Head of caudate nucleus (tissue), 42 donors: ENCODE measurements around the gene KANSL3.

Source experiments
- DNase-seq, 42 donors: peaks; one replicate each; pipeline versions ENCODE4 v3.0.0 to v3.0.0-alpha.2; 2020 to 2021; ENCODE audit warnings: mixed read lengths in 7 of 42
- intact Hi-C: fragments of 100-400 bp; cut with DNase I; formaldehyde crosslinking; loops from one replicate; pipeline ENCODE4 v1.15.0; 2022

KANSL3 gene

DNA sequence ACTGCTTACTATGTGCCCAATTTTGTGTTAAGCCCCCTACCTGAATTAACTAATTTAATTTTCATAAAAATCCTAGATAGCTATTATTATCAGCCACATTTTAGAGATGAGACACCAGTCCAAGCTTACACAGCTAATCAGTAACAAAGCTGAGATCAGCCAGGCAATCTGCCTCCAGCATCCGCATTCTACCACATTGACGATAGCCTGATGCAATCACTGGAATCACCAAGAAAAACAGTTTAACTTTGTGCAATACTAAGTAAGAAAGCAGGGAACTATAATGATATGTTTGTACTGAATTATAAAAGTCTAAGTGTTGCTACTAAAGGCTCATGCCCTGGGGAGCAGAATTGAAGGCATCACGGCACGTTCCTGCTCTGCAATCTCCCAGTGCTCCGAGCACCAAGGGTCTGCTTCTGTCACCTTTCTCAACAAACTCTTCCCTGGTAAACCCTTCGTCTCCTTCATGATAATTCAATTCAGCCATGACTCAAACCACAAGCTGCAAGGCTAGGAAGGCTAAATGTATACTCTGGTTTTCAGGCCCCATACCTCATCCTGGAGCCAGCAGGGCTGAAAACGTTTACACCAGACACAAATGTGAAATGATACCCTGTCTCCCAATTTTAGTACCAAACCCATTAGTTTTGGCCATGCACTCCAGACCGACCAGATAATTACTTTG lies 19.4 kb downstream of the KANSL3 start:
- intact Hi-C loops = no loop called here
- no peak for DNase-seq

DNA sequence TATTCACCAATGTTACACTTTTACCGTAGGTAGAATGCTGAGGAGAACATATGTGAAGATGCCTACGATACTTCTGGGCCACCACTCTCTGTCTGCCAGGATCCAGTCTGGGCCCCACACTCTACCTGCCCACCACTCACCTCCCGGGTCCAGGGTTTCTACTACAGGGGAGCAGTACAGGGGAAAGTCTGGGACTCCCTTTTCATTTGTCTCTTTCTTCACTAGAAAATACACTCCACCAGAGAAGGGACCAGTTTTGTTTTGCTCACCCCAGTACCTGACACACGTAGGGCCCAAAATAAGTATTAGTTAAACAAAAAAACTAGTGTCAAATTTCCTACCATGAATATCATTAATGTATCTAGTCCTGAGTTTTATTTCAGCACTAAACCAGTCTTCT lies 21.1 kb downstream of the KANSL3 start:
- intact Hi-C loops = no loop called here
- no peak for DNase-seq

DNA sequence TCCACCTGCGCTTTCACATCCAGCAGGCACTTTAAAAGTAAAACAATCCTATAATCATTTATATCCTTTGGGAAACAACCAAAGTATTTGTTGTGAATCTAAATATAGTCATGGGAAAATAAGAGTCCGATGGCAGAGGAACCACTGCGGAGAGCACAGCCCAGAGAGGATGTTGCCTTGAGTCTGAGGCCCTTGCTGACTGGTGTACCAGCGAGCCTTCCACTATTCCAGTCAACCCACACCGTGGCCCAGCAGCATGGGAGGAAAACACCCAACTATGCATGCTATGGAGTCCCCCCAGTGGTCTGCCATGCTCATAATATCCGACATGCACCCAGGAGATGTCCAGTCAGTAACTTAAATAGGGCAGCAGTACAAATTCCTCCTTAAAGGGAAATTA lies 21.6 kb downstream of the KANSL3 start:
- DNase-seq = no peak
- intact Hi-C loops = no loop called here

DNA sequence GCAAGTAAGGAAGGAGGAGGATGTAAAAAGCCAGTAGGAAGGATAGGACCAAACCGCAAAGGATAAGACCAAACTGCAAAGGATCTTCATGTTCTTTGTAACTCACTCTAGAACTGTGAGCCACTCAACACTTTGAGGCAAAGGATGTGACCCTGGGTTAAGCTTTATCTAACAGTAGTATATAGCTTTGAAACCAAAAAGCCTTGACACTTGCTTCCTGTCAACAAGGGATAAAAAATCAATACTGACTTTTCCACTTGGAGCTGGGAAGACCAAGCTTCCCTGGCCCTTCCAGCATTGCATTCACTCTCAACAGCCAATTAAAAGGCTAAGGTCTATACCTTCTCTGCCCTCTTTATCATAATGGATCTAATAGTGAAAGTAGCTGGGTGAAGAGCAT lies 22.0 kb downstream of the KANSL3 start:
- DNase-seq = no peak
- intact Hi-C loops = no loop called here

DNA sequence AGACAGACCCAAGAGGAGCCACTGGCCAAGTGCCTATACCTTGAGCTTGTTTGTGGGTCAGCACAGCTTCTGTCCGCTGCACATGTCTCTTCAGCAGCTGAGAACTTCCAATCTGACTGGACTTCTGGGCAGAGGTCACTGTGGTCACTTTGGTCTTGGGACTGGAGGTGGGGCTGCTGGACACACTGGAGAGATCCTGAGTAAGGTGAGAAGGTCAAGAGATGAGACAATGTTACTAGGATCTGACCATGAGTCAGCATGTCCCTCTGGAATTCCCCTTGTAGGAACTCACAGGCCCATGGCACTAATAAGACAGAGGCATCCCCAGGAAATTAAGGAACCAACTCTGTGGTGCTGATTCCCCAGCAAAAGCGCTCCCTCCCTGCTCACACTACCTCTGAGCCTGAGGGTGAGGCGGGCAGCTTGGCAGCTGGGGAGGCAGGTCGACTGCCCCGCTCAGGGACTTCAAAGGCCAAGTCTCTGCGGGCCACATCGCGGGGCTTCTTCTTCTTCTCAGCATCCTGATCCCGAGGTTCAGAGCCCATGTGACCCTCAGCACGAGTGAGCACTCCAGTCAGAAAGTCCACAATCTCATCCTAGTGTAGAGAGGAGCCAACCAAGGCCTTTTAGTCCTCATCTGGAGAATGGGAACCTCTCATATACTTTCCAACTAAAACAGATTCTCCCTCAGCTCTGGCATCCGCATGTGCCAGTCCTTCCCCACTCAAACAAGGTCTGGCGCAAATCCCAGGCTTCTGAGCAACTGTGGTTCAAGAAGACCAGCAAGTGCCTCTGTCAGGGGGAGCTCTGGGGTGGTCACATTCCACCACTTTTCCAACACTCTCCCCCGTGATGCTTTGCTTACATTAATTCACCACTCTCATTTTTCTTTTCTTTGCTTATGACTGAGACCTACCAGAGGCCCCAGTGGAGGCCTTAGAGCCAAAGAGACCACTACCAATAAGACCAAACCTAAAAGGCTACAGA lies 29.4 kb downstream of the KANSL3 start:
- intact Hi-C loops = no loop called here
- DNase-seq = peak in 13 of 42 donors; percentile 4 to 52 (median 22)

DNA sequence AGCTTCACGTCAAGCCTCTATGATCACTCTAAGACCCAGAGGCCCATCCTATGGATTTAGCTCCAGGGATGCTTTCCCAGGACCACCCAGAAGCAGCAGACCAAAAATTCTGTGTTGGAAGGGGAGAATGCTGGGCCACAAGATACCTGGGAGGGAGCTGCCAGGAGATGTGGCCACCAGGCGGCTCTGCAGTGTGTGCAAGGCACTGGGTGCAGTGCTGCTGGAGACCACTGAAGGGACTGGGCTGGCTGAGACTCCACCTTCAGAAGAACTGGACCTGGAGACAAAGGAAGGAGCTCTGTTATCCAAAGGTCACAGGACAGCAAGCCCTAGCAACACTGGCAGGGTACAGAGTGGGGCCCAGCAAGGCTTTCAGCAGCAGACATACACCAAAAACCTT lies 34.0 kb downstream of the KANSL3 start:
- no peak for DNase-seq
- intact Hi-C loops = no loop called here

DNA sequence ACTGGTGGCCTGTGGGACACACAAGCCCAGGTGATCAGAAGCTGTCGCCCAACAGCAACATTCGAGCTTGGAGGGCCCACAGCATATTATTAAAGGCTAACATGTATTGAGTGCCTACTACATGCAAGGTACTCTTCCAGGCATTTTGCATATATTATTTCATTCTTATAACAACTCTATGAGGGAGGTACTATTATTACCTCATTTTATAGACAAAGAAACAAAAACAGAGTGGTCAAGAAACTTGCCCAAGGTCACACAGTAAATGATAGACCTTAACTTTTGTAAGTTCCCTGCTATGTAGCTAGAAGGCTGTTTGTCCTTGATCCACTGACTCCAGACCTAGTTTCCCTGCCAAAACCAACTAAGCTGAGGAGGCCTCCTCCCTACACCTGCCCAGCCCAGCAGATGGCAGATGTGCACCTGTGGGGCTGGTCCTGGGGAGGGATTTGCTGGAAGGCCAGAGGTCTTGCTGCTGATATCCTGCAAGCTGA lies 35.7 kb downstream of the KANSL3 start:
- DNase-seq = no peak
- intact Hi-C loops = no loop called here

DNA sequence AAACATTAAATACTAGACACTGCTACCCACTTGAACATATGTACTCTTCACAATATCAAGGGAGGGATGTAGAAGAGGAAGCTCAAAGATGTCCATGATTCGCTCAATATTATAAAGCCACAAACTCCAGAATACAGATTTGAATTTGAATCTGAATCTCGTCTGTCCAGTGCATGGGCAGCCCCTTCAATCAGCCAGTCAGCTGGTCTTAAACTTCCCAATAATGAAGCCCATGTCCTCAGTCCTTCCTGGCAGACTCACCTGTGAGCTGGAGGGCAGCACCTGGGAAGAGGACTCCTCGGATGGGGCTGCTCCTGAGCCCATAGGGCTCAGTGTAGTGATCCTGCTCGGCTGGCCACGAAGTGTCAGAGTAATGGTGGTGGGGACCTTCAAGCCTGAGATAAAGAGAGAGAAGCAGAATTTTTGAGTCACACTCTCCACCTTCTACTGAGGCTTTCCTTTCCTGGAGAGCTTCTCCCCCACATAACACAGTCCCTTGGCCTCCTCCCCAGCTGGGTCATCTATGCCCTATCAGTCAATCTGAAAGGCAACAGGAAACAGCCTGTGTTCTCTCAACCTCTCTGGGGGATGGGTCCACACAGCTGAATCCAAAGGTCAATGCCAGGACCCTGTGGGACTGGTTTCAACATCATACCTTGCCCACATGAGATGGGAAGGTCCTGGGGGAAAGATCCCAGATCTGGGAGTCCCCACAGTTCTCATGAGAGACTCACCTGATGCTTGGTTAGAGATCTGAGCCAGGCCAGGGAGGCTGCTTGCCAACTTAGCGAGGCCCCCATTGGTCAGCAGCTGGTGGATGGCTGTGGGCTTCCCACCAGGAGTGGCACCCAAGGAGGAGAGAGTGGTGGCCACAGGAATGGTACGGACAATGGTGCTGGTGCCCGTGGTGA lies 36.5 kb downstream of the KANSL3 start:
- intact Hi-C loops = no loop called here
- DNase-seq = no peak

DNA sequence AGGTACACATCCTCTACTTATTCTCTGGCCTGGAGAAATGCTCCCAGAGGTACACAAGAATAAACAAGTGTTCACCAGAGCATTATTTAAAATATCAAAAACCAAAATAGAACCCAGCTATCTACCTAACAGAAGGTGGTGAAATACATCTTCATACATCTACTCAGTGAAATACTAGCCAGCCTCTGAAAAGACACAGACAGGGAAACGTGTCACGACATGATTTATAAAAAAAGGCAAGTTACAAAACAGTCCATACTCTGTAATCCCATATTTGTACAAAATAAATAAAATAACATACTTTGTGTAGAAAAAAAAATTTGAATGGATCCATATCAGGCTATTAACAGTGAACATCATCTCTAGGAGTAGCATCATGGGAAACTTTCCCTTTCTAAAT lies 38.2 kb downstream of the KANSL3 start:
- intact Hi-C loops = no loop called here
- no peak for DNase-seq

DNA sequence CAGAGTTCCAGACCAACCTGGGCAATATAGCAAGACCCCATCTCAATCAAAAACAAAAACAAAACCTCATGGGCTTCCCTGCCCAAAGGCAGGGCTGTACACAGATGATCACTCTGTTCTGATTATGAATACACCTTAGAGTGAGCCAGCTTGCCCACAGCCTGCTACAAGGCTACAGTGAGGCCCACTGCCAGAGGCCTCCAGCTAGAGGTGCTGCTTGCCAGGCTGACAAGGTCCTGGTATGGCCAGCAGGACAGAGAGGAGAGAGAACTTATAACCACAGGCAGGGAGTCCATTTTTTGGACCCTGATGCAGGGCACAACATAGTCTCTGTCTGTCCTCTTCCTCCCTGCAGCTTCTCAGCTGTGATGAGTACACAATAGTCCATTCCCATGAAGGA lies 41.5 kb downstream of the KANSL3 start:
- DNase-seq = peak in 4 of 42 donors; percentile 3 to 41 (median 6)
- intact Hi-C loops = no loop called here

DNA sequence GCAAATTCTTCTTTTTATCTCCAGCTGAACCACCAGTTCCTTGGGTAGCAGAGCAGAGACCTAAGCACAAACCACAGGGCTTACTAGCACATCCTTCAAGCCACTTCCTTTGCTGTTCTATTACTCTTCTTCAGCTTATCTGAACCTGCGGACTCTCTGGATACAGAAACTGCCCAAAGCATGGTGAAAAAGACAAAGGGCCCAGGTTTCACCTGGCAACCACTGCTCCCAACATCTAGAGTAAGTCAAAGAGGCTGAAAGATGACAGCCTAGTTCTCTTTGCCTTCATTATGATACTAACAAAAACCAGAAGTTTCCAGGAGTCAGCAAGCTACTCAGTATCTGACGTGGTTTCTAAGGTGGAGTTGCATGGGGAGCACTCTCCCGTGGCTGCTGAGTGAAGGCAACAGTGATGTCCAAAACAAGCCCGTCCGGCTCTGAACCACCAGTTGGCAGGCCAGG lies 43.4 kb downstream of the KANSL3 start:
- intact Hi-C loops = no loop called here
- no peak for DNase-seq

DNA sequence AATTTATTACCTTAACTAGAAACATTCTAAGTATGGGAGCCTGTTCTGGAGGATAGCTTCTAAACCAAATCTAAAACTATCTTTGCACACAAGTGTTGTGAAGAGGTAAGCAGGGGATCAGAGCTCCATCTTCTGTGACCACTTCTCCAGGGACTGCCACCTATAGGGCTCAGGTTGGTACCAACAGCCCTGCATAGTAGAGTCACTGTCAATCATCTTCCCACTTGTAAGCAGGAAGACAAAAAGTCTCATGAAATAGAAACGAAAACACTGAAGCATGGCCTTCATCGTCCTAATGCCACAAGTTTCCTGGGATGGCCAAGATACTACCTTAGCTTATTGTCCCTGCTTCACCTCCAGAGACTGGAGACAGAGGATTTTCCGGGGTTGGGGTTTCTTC lies 43.8 kb downstream of the KANSL3 start:
- intact Hi-C loops = no loop called here
- DNase-seq = no peak

DNA sequence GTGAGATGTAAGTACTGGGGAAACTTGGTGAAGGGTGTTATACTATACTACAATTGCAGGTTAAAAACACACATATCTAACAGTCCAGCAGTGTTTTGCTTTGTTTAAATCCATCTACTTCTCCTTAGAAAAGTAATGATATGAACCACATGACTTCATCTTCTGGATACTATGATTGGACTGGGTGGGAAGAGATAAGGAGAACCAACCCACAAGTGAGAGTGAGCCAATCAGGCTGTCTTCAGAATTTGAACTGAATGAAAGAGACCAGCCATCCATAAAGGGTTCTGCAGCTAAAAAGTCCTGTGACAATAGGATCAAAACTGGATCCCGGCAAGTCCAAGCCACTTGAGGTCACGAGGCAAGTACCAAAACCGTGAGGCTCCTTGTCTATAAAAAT lies 46.6 kb downstream of the KANSL3 start:
- intact Hi-C loops = no loop called here
- no peak for DNase-seq

DNA sequence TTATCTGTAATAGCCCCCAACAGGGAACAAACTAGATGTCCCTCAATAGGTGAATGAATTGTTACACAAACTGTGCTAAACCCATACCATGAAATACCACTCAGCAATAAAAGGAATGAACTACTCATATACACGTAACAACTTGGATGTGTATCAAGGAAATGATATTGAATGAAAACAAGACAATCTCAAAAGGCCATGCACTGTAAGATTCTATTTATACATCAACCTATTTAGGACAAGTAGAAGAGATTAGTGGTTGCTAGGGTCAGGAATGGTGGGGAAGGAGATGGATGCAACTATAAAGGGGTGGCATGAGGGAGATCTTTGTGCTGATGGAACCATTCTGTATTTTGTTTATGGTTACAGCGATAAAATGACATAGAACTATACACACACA lies 47.1 kb downstream of the KANSL3 start:
- DNase-seq = no peak
- intact Hi-C loops = no loop called here

DNA sequence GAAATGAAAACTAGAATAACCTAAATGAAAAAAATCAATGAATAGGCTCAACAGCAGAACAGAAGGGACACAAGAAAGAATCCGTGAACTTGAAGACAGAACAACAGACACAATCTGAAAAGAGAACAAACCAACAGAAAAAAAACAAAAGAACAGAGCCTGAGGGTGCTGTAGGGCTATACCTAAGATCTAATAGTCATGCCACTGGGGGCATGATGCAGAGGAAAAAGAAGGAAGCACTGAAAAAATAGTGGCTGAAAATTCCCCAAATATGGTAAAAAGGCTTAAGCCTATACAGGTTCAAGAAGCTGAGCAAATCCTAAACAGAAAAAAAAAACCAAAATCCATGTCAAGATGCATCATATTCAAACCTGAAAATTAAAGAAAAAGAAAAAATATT lies 50.3 kb downstream of the KANSL3 start:
- intact Hi-C loops = no loop called here
- no peak for DNase-seq

DNA sequence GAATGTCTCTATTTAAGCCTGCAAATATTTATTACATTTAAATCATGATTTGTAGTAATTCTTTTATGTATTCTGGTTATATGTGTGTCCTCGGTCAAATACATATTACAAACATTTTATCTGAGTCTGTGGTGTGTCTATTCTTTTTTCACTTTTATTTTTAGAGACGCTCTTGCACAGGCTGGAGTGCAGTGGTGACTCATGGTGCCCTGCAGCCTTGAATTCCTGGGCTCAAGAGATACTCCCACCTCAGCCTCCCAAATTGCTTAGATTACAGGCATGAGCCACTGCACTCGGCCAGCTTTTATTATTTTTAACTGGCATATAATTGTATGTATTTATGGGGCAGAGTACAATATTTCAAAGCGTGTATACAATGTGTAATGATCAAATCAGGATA lies 54.1 kb downstream of the KANSL3 start:
- intact Hi-C loops = no loop called here
- DNase-seq = no peak

DNA sequence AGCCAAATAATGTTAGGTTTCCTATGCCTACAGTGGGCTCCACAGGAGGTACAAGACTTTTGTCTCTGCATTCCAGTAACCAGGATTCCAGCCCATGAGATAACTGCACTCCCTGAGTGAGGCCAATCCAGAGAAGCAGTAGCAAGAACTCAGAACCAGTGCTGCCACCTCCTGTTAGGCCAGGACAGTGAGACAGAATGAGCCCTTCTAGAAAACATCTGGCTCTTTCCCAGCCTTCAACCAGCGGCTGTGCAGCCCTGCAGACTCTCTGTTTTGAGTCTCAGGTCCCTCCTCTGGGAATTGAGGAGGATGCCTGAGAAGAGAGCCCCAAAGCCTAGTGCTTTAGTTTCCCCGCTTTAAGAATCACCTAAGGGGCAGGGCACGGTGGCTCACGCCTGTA lies 57.3 kb downstream of the KANSL3 start:
- intact Hi-C loops = no loop called here
- DNase-seq = peak in 12 of 42 donors; percentile 8 to 59 (median 32)

DNA sequence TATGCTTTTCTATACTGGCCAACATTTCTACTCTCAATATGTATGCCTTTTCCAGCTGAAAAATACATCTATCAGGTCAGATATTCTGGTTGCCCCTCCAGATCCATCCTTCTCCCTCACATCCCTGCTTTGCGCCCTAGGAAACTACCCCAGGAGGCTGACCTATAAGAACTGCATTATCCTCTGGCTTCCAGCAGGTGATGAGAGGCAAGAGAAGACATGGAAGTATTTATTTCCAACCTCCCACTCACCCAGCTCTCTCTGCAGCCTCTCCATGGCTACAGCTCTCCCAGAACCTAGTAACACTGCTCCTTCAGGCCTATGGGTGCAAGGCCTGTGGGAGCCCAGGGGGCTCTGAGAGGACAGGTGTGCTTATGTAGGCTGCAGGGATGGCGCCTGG lies 58.7 kb downstream of the KANSL3 start:
- DNase-seq = no peak
- intact Hi-C loops = no loop called here

DNA sequence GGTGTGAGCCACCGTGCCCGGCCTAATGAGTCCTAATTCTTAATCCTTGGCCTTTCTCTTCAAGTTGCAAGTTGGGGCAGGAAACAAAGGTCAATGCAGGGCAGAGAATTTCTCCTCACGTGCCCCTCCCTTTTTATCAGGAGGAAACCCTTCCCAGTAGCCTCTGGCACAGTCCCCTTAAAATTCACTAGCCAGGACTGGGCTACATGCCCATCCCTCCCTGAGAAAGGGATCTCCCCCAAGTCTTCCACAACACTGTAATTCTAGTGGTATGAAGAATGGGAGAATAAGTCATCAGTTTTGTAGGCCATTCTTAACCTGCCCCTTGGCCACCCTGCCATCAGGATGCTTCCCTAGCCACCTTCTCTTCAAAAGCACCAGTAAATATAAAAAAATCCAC lies 59.4 kb downstream of the KANSL3 start:
- intact Hi-C loops = no loop called here
- DNase-seq = no peak
